Ovary (tissue), 9 donors: Measurements from ENCODE around the gene DOC2B. TPM values are rescaled to one million over a fixed set of nuclear protein-coding genes. Genes with fewer than 3 reads are reported as not detected.

Experiments
- DNase-seq, 5 donors: peaks; one replicate each; pipeline ENCODE4 v3.0.0-alpha.2; 2019 to 2020
- H3K27ac ChIP-seq, 2 donors: fragments of 200-600 bp; one replicate each; pipeline versions ENCODE4 v1.5.1 to v1.8.0; 2019 to 2022
- H3K27me3 ChIP-seq: fragments of 200-600 bp; one replicate; pipeline ENCODE4 v1.8.0; 2022
- H3K36me3 ChIP-seq: fragments of 200-600 bp; sonication (generic); one replicate; pipeline ENCODE4 v1.5.1; 2019
- H3K4me1 ChIP-seq: one replicate; pipeline ENCODE4 v1.8.1; 2013; ENCODE audit warnings: mild to moderate bottlenecking, moderate library complexity; ENCODE audit not compliant: insufficient read depth
- H3K4me3 ChIP-seq: fragments of 200-600 bp; sonication (generic); one replicate; pipeline ENCODE4 v1.5.1; 2017
- H3K9me3 ChIP-seq, 2 donors: fragments of 200-600 bp in 1 of 2; sonication (generic) in 1 of 2; one replicate each; pipeline versions ENCODE4 v1.5.1 to v1.8.1; 2013 to 2019; ENCODE audit warnings: mild to moderate bottlenecking in 1 of 2, moderate library complexity in 1 of 2
- EP300 ChIP-seq: sonication (generic); formaldehyde crosslinking; IDR thresholded peaks from one replicate; pipeline ENCODE4 v1.6.1; 2017; ENCODE audit warnings: antibody characterized with exemption
- POLR2A ChIP-seq: fragments of 450-650 bp; IDR thresholded peaks from one replicate; pipeline ENCODE4 v1.6.1; 2017; ENCODE audit warnings: antibody characterized with exemption, mild to moderate bottlenecking, moderate library complexity
- WGBS, 3 donors: extraction: QIAGEN DNeasy Blood & Tissue Kit in 1 of 3; methylation state at CpG; one replicate each; pipeline versions ENCODE4 v1.1.5 to v1.1.7; 2013 to 2017; 5-methylcytosine and 5-hydroxymethylcytosine counted together
- intact Hi-C, 4 donors: fragments of 100-400 bp; cut with DNase I; formaldehyde crosslinking; loops; one replicate each; pipeline versions ENCODE4 v1.11.0 to v1.15.1; 2022 to 2023
- polyA plus RNA-seq, 2 donors: library from polyadenylated mRNA; stranded (reverse); fragments of 200-250 nt in 1 of 2; fragments of 350-450 nt in 1 of 2; fragmentation: Illumina TruSeq in 1 of 2; extraction: RNeasy Lipid Tissue Mini Kit (QIAGEN cat#74804) in 1 of 2; gene quantifications; one replicate each; pipeline ENCODE4 v1.2.3, GENCODE V29; 2013 to 2014
- total RNA-seq, 7 donors: library from RNA; depleted of rRNA in 2 of 7; stranded (reverse); fragments of >200 nt in 2 of 7; fragmentation: NEBNext Ultra II Directional in 3 of 7; extraction: Animal tissue kit (Norgen Biotek cat#: 25700) in 3 of 7; gene quantifications; one replicate each; pipeline versions ENCODE4 v1.1.0 to v1.2.4, GENCODE V29; 2016 to 2023
- TF ChIP-seq, protein P1 (sequence below), 3 donors: fragments of 450-650 bp in 2 of 3; fragments of 200-600 bp in 1 of 3; IDR thresholded peaks; one replicate each; pipeline versions ENCODE4 v1.5.1 to v1.8.0; 2016 to 2022; ENCODE audit warnings: antibody characterized with exemption in 3 of 3, mild to moderate bottlenecking in 1 of 3
- donor health status: DM: no; HTN: no; CAD: no; lungs with moderate emphysema.
- donor health status: DM: no; HTN: no; CAD: no.
- donor health status: Bipolar disorder and iron deficiency.
- donor health status: DM: yes; HTN: yes; CAD: no.
- donor health status: DM: no; HTN: no; CAD: no.
- donor health status: DM: yes; HTN: yes; CAD: no.

Gene DOC2B
- total and polyA plus RNA-seq, 9 donors = 0.83 to 4.5 (median 2.0) TPM

DNA sequence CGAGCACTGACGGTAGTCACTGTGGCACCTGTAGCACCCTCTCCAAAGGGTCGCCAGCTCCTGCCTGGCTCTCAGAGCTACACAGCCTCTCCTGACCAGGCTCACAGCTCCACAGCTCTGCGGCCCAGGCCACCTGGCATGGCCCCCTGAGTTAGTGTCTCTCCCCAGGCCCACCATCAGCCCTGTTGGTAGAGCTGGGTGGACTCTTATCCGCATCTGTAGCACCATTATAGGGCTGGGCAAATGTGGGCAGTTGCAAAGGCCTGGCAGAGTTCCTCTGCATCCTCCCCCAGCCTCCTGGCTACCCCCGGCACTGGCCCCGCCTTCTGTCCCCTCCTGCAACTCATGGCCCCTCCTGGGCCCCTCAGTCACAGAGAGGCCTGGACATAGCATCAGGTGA is 25.9 kb downstream of the DOC2B start:
- intact Hi-C loops = no loop called here
- H3K27ac ChIP-seq = no peak overlapping the region
- WGBS, 3 donors = 80 to 87% (median 82%) methylated on average over 7 of the region's 7 CpGs

DNA sequence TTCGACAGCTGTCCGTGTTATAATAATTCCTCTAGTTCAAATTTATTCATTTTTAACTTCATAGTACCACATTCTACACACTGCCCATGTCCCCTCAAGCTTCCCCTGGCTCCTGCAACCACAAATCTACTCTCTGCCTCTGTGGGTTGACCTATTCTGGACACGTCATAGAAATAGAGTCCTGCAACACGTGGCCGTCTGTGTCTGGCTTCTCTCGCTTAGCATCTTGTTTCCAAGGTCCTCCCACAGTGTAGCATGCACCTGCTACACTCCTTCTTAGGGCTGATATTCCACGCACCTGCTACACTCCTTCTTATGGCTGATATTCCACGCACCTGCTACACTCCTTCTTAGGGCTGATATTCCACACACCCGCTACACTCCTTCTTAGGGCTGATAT is 27.6 kb downstream of the DOC2B start:
- H3K27me3 ChIP-seq = no peaks in the 10 kb centered on the region
- H3K4me1 ChIP-seq = no peaks in the 10 kb centered on the region
- intact Hi-C loops = no loop called here
- 78 to 83% (median 80%) methylated on average over 9 of the region's 9 CpGs for WGBS, 3 donors
- TF ChIP-seq EP300 (no peak), POLR2A (no peak)
- TF ChIP-seq, protein P1, sequence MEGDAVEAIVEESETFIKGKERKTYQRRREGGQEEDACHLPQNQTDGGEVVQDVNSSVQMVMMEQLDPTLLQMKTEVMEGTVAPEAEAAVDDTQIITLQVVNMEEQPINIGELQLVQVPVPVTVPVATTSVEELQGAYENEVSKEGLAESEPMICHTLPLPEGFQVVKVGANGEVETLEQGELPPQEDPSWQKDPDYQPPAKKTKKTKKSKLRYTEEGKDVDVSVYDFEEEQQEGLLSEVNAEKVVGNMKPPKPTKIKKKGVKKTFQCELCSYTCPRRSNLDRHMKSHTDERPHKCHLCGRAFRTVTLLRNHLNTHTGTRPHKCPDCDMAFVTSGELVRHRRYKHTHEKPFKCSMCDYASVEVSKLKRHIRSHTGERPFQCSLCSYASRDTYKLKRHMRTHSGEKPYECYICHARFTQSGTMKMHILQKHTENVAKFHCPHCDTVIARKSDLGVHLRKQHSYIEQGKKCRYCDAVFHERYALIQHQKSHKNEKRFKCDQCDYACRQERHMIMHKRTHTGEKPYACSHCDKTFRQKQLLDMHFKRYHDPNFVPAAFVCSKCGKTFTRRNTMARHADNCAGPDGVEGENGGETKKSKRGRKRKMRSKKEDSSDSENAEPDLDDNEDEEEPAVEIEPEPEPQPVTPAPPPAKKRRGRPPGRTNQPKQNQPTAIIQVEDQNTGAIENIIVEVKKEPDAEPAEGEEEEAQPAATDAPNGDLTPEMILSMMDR (IDR thresholded peaks at IDR 0.05) = no peak
- no peak overlapping the region for H3K27ac ChIP-seq
- no peaks in the 10 kb centered on the region for H3K9me3 ChIP-seq
- DNase-seq = peak in 1 of 5 donors; percentile 2
- H3K4me3 ChIP-seq = no peak overlapping the region
- H3K36me3 ChIP-seq = no peaks in the 10 kb centered on the region

More for the DNA sequence above, 25.9 kb downstream of the DOC2B start:
- Histone ChIP-seq H3K27me3 (no peaks in the 10 kb centered on the region), H3K9me3 (no peaks in the 10 kb centered on the region), H3K4me1 (no peaks in the 10 kb centered on the region), H3K4me3 (no peak overlapping the region), H3K36me3 (no peaks in the 10 kb centered on the region)
- TF ChIP-seq EP300 (no peak), POLR2A (no peak)
- TF ChIP-seq, protein P1 (IDR thresholded peaks at IDR 0.05) = no peak
- DNase-seq = no peak

DNA sequence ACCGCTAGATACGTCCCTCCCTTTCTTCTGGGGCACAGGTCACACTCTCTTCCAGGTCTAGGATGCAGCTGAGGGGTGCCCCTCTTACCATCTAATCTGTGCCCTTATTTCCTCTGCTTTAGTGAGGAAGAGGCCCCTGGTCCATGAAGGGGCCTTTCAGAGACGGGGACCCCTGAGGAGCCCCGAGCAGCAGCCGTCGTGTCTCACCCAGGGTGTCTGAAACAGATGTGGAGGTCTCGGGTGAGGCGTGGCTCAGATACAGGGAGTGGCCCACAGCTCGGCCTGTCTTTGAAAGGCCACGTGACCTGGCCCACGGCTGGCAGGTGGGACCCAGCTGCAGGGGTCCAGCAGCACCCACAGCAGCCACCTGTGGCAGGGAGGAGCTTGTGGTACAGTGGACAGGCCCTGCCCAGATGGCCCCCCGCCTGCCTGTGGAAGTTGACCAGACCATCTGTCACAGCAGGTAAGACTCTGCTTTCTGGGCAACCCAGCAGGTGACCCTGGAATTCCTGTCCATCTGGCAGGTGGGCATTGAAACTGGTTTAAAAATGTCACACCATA is 28.5 kb downstream of the DOC2B start:
- intact Hi-C loops = no loop called here
- Histone ChIP-seq H3K27ac (no peak overlapping the region), H3K4me1 (no peaks in the 10 kb centered on the region), H3K36me3 (no peaks in the 10 kb centered on the region), H3K9me3 (no peaks in the 10 kb centered on the region), H3K27me3 (no peaks in the 10 kb centered on the region), H3K4me3 (no peak overlapping the region)
- TF ChIP-seq, protein P1 (IDR thresholded peaks at IDR 0.05) = no peak
- no peak for TF ChIP-seq POLR2A
- DNase-seq = peak in 1 of 5 donors; percentile 7
- 76 to 84% (median 77%) methylated on average over 12 of the region's 12 CpGs for WGBS, 3 donors

DNA sequence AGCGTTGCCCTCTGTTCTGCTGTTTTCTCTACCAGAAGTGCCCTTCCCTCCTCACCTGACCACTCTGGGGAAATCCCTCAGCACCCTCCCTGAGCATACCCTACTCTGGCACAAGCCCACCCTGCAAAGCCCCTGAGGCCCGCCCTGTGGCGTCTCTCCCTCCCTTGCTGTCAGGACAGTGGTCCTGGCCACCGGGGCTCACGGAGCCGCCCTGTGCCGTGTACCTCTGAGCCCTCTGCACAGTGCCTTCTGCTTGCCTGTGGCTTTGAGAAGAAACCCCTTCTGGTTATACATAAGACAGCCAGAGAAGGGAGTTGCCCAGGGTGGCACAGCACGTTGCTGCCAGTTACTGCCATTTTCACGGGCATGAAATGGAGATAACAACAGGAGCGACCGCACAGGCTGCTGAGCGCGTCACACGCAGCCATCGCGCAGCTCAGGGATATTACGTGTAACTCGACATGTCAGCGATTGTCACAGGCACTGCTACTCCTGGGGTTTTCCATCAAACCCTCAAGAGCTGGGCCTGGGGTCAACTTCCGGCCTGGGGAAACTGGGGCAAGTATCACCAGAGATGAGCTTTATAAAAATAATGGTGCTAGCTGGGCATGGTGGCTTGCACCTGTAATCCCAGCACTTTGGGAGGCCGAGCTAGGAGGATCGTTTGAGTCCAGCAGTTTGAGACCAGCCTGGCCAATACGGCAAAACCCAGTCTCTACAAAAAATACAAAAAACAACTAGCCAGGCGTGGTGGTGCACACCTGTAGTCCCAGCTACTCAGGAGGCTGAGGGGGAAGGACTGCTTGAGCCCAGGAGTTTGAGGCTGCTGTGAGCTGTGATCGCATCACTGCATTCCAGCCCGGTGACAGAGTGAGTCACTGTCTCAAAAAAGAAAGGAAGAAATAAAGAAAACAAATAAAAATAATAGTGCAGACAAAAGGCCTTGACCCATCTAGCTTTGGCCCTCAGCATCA is 29.3 kb downstream of the DOC2B start:
- Histone ChIP-seq H3K27me3 (no peaks in the 10 kb centered on the region), H3K4me3 (no peak overlapping the region), H3K27ac (no peak overlapping the region), H3K36me3 (no peaks in the 10 kb centered on the region), H3K4me1 (no peaks in the 10 kb centered on the region), H3K9me3 (no peaks in the 10 kb centered on the region)
- WGBS, 3 donors = 82 to 86% (median 85%) methylated on average over 26 of the region's 26 CpGs
- no peak for TF ChIP-seq EP300
- TF ChIP-seq, protein P1 (IDR thresholded peaks at IDR 0.05) = no peak
- no peak for TF ChIP-seq POLR2A
- intact Hi-C loops = no loop called here
- DNase-seq = peak in 4 of 5 donors; percentile 2 to 13 (median 8)
